Caco-2 (cell line): ENCODE results near the gene TMEM176B. TPM values are rescaled to one million over a fixed set of nuclear protein-coding genes. Genes with fewer than 3 reads are reported as not detected.
A peak's percentile ranks its signal among the peaks of the same experiment; 100 is the strongest.

Experiments
- BruUV-seq: library from RNA; stranded (reverse); fragments of 400-500 nt; replicated peaks from 2 replicates; lab custom pipeline; 2021; lab: Mats Ljungman, UMichigan
- CTCF ChIA-PET: fragments of 300-600 bp; sonication (Branson Sonifier 250); formaldehyde crosslinking; loops from one replicate; lab custom pipeline; 2022; ENCODE audit warnings: antibody characterized with exemption; lab: Charles Lee
- POLR2A ChIA-PET: fragments of 300-600 bp; sonication (Branson Sonifier 250); formaldehyde crosslinking; loops from one replicate; lab custom pipeline; 2022; ENCODE audit warnings: antibody characterized with exemption; lab: Charles Lee
- DNase-seq, 2 experiments: peaks; one replicate each; pipeline versions ENCODE4 v3.0.0 to v3.0.0-alpha.2; 2020 to 2022
- H3K27me3 ChIP-seq: replicated peaks from 2 replicates; pipeline ENCODE4 v1.6.0; 2011; ENCODE audit warnings: low read length; ENCODE audit not compliant: control insufficient read depth, insufficient read depth
- H3K36me3 ChIP-seq: 2 replicates; pipeline ENCODE4 v1.5.1; 2011; ENCODE audit warnings: low read length; ENCODE audit not compliant: control insufficient read depth, insufficient read depth
- H3K4me1 ChIP-seq: fragments of 250-450 bp; sonication (Bioruptor Pico); 2 replicates; pipeline ENCODE4 v1.5.1; 2020; ENCODE audit warnings: mild to moderate bottlenecking
- H3K4me3 ChIP-seq: 2 replicates; pipeline ENCODE4 v1.5.1; 2011; ENCODE audit warnings: low read depth, mild to moderate bottlenecking, control low read depth, low read length
- H3K9me3 ChIP-seq: fragments of 250-450 bp; sonication (Bioruptor Pico); 2 replicates; pipeline ENCODE4 v1.5.1; 2020; ENCODE audit warnings: mild to moderate bottlenecking, moderate library complexity
- H3K27ac Mint-ChIP-seq: one replicate; pipeline ENCODE4 v1.8.0; 2022; ENCODE audit warnings: mixed read lengths; ENCODE audit not compliant: unreplicated experiment
- H3K27me3 Mint-ChIP-seq: one replicate; pipeline ENCODE4 v1.8.0; 2022; ENCODE audit warnings: mixed read lengths; ENCODE audit not compliant: insufficient read depth, unreplicated experiment
- H3K36me3 Mint-ChIP-seq: one replicate; pipeline ENCODE4 v1.8.0; 2022; ENCODE audit warnings: mild to moderate bottlenecking, mixed read lengths; ENCODE audit not compliant: insufficient read depth, unreplicated experiment
- H3K4me1 Mint-ChIP-seq: one replicate; pipeline ENCODE4 v1.8.0; 2022; ENCODE audit warnings: low read depth, mixed read lengths; ENCODE audit not compliant: unreplicated experiment
- H3K4me3 Mint-ChIP-seq: one replicate; pipeline ENCODE4 v1.8.0; 2022; ENCODE audit warnings: mild to moderate bottlenecking, moderate library complexity, mixed read lengths; ENCODE audit not compliant: unreplicated experiment
- H3K9me3 Mint-ChIP-seq: one replicate; pipeline ENCODE4 v1.8.0; 2022; ENCODE audit warnings: mixed read lengths; ENCODE audit not compliant: unreplicated experiment
- intact Hi-C: fragments of 100-400 bp; cut with micrococcal nuclease; formaldehyde crosslinking; loops from one replicate; pipeline ENCODE4 v1.10.0; 2022; ENCODE audit not compliant: unreplicated experiment
- total RNA-seq: library from RNA; stranded (reverse); gene quantifications from 2 replicates; pipeline ENCODE4 v1.2.3, GENCODE V29; 2022
- TF ChIP-seq, protein P1 (sequence below), 2 experiments: fragments of 200-600 bp in 1 of 2; IDR thresholded peaks; 1 replicate in 1 of 2; 2 replicates in 1 of 2; pipeline versions ENCODE4 v1.5.1 to v1.8.0; 2011 to 2022; ENCODE audit warnings: antibody characterized with exemption in 1 of 2, control low read depth in 1 of 2, inconsistent platforms in 1 of 2, low read depth in 1 of 2, low read length in 1 of 2, mild to moderate bottlenecking in 1 of 2, moderate library complexity in 1 of 2; ENCODE audit not compliant: insufficient read depth in 1 of 2, severe bottlenecking in 1 of 2, unreplicated experiment in 1 of 2

The TMEM176B gene
- total RNA-seq, 1 experiment from 2014 or later: 35.8 TPM

DNA sequence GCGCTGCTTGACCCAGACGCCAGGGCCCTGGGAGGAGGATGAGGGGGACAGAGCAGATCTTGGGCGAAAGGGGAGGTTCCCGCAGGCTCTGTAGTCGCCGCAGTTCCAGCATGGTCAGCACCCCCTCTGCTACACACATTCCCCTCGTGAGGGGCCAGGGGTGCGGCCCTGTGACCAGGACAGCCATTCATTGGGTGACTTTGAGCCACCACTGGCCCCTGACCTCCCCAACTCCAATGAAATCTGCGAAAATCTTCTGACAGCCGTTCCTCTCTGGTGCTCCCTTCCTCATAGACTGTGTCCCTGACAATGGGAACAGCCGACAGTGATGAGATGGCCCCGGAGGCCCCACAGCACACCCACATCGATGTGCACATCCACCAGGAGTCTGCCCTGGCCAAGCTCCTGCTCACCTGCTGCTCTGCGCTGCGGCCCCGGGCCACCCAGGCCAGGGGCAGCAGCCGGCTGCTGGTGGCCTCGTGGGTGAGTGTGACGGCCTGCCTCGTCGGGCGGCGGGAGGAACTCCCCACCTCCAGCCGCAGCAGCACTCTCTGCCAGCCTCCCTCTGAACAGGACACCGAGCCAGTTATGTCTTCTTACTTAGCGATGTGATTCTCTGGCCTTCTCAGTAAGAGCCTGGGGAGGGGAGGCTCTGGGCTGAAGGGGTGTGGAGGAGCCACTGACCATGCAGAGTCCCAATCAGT, 1.2 kb upstream of the TMEM176B start:
- ChIA-PET CTCF (no interaction called here), POLR2A (no interaction called here)
- intact Hi-C loops: no loop called here
- DNase-seq: no peak
- peak overlapping the region; percentile 84 for H3K4me3 ChIP-seq
- no TSS peak for BruUV-seq
- no peaks in the 10 kb centered on the region for H3K36me3 ChIP-seq
- TF ChIP-seq, protein P1, sequence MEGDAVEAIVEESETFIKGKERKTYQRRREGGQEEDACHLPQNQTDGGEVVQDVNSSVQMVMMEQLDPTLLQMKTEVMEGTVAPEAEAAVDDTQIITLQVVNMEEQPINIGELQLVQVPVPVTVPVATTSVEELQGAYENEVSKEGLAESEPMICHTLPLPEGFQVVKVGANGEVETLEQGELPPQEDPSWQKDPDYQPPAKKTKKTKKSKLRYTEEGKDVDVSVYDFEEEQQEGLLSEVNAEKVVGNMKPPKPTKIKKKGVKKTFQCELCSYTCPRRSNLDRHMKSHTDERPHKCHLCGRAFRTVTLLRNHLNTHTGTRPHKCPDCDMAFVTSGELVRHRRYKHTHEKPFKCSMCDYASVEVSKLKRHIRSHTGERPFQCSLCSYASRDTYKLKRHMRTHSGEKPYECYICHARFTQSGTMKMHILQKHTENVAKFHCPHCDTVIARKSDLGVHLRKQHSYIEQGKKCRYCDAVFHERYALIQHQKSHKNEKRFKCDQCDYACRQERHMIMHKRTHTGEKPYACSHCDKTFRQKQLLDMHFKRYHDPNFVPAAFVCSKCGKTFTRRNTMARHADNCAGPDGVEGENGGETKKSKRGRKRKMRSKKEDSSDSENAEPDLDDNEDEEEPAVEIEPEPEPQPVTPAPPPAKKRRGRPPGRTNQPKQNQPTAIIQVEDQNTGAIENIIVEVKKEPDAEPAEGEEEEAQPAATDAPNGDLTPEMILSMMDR (IDR thresholded peaks at IDR 0.05; ENCODE audit: insufficient read depth in 1 of 2, low read depth in 1 of 2, low read length in 1 of 2, severe bottlenecking in 1 of 2, unreplicated experiment in 1 of 2): no peak
- no peaks in the 10 kb centered on the region for H3K4me1 Mint-ChIP-seq
- H3K27me3 ChIP-seq: no peaks in the 10 kb centered on the region
- no peaks in the 10 kb centered on the region for H3K9me3 Mint-ChIP-seq
- peak overlapping the region; percentile 48 for H3K4me3 Mint-ChIP-seq
- no peak overlapping the region for H3K27ac Mint-ChIP-seq
- peaks cover 5% of the 10 kb centered on the region for H3K27me3 Mint-ChIP-seq
- H3K9me3 ChIP-seq: peaks cover 5% of the 10 kb centered on the region
- no peaks in the 10 kb centered on the region for H3K36me3 Mint-ChIP-seq
- H3K4me1 ChIP-seq: peaks cover 9% of the 10 kb centered on the region; the same call in 1 of the 2 replicates

DNA sequence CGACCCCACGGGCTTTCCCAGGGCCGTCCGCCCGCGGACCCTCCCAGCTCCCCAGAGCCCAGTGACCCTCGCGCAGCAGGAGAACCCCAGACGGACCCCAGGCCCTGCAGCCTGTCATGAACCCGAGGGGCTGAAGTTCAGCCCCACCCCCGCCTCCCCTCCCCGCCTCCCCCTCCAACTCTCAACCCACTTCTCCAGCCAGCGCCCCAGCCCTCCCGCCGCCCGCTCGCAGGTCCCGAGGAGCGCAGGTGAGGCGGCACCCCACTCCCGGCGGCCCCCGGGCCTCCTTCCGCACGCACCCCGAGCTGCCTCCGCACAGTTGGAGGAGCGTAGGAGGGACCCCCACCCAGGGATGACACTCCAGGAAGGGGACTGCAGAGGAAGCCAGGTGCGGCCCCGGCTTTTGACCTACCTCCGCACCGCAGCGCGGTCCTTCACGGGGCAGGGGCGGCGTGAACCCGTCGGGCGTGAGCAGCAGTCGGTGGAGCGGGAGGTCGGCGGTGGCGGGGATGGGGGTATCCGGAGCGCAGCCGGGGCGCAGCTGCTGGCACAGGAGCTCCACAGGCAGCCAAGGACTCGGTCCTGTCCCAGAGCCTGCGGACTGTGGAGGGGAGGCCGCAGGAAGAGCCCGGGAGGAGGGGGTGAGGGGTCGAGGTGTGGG, 547 bp upstream of the TMEM176B start, which contains the start of gene TMEM176A:
Gene TMEM176A (plus strand): TSS at position 189 of the 661 bp plus-strand sequence. CDS start 782 bp downstream, outside the sequence.
- Mint-ChIP-seq H3K4me3 (peak within 1 kb of the TSS; percentile 66), H3K9me3 (no peaks in the 10 kb centered on the region), H3K4me1 (no peaks in the 10 kb centered on the region), H3K36me3 (no peaks in the 10 kb centered on the region), H3K27me3 (peaks cover 5% of the 10 kb centered on the region), H3K27ac (no peak within 1 kb of the TSS)
- Histone ChIP-seq H3K27me3 (no peaks in the 10 kb centered on the region), H3K9me3 (no peaks in the 10 kb centered on the region), H3K4me1 (peaks cover 9% of the 10 kb centered on the region; the same call in 1 of the 2 replicates), H3K36me3 (no peaks in the 10 kb centered on the region), H3K4me3 (peak within 1 kb of the TSS; percentile 84)
- POLR2A ChIA-PET: no interaction called here
- BruUV-seq: no TSS peak
- no peak for DNase-seq
- CTCF ChIA-PET: no interaction called here
- intact Hi-C loops: no loop called here
- TF ChIP-seq, protein P1 (IDR thresholded peaks at IDR 0.05; ENCODE audit: insufficient read depth in 1 of 2, low read depth in 1 of 2, low read length in 1 of 2, severe bottlenecking in 1 of 2, unreplicated experiment in 1 of 2): no peak

DNA sequence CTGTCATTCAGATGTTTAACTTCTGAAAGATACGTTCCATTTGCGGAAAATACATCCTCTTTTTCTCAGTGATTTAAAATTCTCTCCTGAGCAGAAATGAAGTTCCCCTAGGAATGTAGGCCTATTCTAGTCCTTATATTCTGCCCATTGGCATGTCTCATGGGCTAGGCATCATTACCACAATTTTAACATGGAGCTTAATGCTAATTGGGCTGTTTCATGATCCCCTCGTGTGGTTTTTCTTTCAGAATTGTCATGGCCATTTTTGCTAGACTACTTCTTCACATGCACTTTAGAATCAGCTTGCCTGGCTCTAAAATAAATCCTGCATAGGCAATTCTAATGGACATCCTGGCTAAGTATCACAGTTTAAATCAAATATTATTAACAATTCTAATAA, 1.0 kb downstream of the TMEM176B start:
- DNase-seq: no peak
- H3K4me3 ChIP-seq: peak overlapping the region; percentile 84
- H3K9me3 ChIP-seq: no peaks in the 10 kb centered on the region
- TF ChIP-seq, protein P1 (IDR thresholded peaks at IDR 0.05; ENCODE audit: insufficient read depth in 1 of 2, low read depth in 1 of 2, low read length in 1 of 2, severe bottlenecking in 1 of 2, unreplicated experiment in 1 of 2): no peak
- no peaks in the 10 kb centered on the region for H3K27me3 ChIP-seq
- ChIA-PET CTCF (interaction anchor here (0.9 kb wide), 1 partner anchor 11 kb away, joined by 5 read pairs; no protein-coding TSS in a partner anchor), POLR2A (no interaction called here)
- Mint-ChIP-seq H3K4me3 (no peak overlapping the region), H3K36me3 (no peaks in the 10 kb centered on the region), H3K9me3 (no peaks in the 10 kb centered on the region), H3K27ac (no peak overlapping the region), H3K27me3 (peaks cover 5% of the 10 kb centered on the region), H3K4me1 (no peaks in the 10 kb centered on the region)
- H3K4me1 ChIP-seq: peaks cover 9% of the 10 kb centered on the region; the same call in 1 of the 2 replicates
- intact Hi-C loops: no loop called here
- no peaks in the 10 kb centered on the region for H3K36me3 ChIP-seq
- no TSS peak for BruUV-seq
